Uterus (tissue), 2 donors: Measurements from ENCODE around the gene PTPRG.

ENCODE experiments used
- POLR2A ChIP-seq, 2 donors: fragments of 450-650 bp; IDR thresholded peaks; one replicate each; pipeline ENCODE4 v1.6.1; 2016; ENCODE audit warnings: antibody characterized with exemption in 2 of 2, mild to moderate bottlenecking in 1 of 2, moderate library complexity in 1 of 2
- TF ChIP-seq, protein P1 (sequence below), 4 experiments: fragments of 200-600 bp in 2 of 4; fragments of 450-650 bp in 2 of 4; sonication (generic) in 2 of 4; IDR thresholded peaks; one replicate each; pipeline ENCODE4 v1.5.1; 2016 to 2019; ENCODE audit warnings: antibody characterized with exemption in 4 of 4, mild to moderate bottlenecking in 2 of 4, moderate library complexity in 1 of 4

DNA sequence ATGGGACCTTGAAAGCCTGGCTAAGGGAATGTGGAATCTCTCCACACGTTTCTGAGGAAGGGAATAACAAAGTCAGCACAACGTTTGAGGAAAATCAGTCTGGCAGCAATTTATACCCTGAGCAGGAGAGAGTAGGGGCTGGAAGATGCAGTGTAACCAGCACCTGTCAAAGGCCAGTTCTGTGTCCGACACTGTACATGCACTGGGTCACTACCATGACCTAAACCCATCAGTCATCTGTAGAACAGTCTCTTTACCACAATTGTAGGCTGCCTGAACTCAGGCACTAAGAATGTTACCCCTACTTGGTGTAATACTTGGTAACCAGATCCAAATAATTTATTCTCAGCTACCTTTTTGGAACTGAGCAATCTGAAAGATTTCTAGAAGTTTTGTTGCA lies 698.6 kb downstream of the PTPRG start:
- TF ChIP-seq, protein P1, sequence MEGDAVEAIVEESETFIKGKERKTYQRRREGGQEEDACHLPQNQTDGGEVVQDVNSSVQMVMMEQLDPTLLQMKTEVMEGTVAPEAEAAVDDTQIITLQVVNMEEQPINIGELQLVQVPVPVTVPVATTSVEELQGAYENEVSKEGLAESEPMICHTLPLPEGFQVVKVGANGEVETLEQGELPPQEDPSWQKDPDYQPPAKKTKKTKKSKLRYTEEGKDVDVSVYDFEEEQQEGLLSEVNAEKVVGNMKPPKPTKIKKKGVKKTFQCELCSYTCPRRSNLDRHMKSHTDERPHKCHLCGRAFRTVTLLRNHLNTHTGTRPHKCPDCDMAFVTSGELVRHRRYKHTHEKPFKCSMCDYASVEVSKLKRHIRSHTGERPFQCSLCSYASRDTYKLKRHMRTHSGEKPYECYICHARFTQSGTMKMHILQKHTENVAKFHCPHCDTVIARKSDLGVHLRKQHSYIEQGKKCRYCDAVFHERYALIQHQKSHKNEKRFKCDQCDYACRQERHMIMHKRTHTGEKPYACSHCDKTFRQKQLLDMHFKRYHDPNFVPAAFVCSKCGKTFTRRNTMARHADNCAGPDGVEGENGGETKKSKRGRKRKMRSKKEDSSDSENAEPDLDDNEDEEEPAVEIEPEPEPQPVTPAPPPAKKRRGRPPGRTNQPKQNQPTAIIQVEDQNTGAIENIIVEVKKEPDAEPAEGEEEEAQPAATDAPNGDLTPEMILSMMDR (IDR thresholded peaks at IDR 0.05): no peak
- no peak for TF ChIP-seq POLR2A (IDR thresholded peaks at IDR 0.05)
